Esophagus mucosa (tissue), 1 donor: Measurements from ENCODE around the gene BORCS5. TPM values are rescaled to one million over a fixed set of nuclear protein-coding genes. Genes with fewer than 3 reads are reported as not detected.
"Not testable (repeated sequence)": the region's sequence is repeated elsewhere in the genome, so short reads cannot be mapped to it uniquely, and the experiment has no call there.

Experiments
- ATAC-seq: fragments of 200-7000 bp; cut with Tn5 transposase; one replicate; pipeline ENCODE4 v1.9.1; 2020
- total RNA-seq: library from RNA; stranded (reverse); gene quantifications from one replicate; pipeline ENCODE4 v1.2.4, GENCODE V29; 2023
- donor health status: DM: yes; HTN: yes; CAD: no.

Gene BORCS5
- total RNA-seq, 1 donor from 2014 or later = 17.9 TPM

DNA sequence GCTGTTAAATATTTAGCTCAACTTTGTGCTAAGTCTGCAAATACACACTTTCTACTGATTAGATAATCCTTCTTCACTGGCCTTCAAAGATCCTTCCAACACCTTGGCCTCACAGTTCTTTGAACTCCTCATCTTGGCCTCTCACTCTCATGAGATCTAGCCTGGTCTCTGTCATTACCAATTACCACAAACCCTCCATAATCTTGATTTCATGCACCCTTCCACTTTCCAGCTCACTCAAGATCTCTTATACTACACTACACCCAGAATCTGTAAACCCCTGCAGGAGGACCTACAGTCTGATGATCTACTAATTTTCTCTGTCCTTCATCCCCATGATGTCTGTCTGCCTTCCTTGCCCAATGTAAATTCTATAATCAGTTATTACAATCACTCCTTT lies 134.7 kb downstream of the BORCS5 start:
- no peak for ATAC-seq

DNA sequence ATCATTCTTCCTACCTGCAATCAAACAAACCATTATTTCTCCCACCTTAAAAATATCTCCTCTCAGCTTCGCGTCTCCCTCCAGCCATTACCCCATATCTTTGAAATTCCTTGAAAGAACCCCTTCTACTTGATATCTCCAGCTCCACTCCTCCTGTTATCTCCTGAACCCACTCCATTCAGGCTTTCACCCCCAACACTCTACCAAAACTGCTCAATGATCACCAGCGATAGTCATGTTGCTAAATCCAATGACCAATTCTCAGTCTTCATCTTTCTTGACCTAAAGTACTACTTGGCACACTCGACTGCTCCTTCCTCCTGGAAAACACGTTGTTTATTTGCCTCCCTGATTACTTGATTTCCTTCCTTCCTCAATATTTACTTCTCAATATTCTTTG lies 135.7 kb downstream of the BORCS5 start:
- ATAC-seq = no peak

DNA sequence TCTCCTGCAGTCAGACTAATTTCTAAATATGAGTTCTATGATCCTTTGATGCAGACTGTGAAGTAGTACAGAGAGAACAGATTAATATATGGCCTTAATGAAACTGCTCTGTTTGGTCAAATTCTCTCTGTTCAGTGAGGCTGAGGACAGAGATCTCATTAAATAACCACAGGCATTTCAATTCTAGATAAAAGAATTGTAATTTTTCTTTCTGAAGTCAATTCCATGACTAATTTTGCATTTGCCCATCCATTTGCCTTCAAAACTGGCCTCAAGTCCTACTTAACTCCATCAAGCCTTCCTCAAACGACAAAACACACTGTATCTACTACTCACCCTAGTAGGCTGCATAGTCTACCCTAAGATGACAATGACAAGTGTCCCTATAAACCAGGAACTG lies 138.7 kb downstream of the BORCS5 start:
- ATAC-seq = no peak

DNA sequence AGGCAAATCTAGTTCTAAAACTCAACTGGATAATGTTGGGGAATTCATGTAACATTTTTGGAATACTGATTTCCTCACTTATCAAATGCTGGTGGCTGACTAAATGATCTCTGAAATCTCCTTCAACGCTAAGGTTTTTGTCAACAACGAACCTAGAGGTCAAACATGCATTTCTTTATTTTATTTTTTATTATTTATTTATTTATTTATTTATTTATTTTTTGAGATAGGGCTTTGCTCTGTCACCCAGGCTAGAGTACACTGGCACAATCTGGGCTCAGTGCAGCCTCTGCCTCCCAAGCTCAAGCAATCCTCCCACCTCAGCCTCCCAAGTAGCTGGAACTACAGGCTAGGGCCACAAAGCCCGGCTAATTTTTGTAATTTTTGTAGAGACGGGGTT lies 141.3 kb downstream of the BORCS5 start:
- no peak for ATAC-seq

DNA sequence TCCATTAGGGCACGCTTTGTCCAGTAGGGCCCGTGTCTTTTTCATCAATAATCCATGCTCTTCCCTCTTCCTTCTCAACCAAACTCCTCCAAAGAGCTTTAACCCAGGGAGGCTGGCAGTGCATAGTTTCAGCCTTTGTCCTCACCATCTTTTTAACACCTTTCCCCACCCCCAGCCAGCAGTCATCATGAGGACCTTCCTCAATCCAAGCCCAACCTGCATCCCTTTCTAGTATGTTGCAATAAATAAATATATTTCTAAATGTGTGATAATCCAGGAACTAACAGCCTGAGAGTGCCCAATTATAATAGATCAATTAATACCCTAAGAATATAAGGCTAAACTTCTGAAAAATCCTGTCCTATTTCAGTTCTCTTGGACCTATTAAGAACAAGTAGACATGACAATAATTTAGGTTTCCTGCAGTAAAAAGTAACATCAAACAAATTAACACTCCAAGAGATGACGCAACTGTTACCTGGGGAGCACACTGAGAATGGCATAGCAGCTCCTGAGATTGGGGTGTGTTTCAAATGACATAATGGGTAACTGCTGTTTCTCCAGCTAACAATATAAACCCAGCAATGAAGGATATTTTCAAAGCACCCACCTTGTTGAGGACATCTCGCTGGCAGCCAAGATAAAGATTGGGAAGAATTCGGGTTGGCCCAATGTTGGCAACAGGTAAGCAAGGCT lies 143.2 kb downstream of the BORCS5 start:
- ATAC-seq = no peak

DNA sequence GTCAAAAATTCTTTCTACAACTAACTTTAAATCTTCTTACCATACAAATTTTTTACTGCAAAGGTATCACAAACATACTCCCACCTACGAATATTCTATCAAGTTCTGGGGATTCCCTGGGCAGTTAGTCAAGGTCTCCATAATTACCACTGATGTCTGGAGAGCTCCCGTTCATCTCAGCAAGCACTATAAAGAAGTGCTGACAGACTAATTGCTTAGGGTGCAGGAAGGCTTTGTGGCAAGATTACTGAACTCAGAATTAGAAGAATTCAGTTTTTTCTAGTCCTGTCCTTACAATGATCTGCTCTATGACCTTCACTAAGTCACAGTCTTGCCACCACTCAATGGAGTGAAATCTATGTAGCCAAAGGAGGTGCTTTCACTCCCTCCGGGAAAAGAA lies 144.2 kb downstream of the BORCS5 start:
- no peak for ATAC-seq

DNA sequence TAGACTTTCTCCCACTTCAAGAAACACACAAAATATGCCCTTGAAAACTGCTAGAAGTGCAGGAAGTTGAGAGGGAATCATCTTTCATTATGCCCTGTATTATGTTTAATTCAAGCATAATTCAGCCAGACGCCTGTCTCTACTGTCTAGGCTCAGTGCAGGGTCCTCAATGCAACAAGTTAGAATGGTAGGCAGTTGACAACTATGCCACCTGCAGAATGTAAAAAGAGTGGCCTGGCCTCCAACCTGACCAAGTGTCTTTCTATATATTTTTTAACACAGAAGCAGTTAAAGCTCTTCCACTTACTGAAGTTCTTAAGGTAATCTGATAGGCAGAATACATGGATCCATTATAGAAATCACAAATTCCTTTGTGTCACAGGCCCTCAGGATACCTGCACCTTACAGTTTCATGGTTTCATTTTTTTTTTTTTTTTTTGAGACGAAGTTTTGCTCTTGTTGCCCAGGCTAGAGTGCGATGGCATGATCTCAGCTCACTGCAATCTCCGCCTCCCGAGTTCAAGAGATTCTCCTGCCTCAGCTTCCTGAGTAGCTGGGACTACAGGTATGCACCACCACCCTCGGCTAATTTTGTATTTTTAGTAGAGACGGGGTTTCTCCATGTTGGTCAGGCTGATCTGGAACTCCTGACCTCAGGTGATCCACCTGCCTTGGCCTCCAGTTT lies 145.4 kb downstream of the BORCS5 start:
- ATAC-seq = not testable (repeated sequence)

DNA sequence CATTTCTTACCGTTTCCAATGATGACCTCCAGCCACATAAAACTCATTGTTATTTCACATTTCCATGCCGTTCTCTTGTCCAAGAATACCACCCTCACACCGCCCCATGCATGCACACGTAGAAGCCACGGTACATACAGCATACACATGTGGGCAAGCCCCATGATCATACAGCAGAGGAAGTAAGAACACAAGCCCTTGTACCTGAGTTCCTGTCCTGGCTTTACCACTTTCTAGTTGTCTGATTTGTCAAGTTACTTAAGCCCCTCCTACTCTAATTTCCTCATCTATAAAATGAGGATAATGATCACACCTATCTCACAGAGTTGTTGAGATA lies 145.9 kb downstream of the BORCS5 start:
- ATAC-seq = no peak

DNA sequence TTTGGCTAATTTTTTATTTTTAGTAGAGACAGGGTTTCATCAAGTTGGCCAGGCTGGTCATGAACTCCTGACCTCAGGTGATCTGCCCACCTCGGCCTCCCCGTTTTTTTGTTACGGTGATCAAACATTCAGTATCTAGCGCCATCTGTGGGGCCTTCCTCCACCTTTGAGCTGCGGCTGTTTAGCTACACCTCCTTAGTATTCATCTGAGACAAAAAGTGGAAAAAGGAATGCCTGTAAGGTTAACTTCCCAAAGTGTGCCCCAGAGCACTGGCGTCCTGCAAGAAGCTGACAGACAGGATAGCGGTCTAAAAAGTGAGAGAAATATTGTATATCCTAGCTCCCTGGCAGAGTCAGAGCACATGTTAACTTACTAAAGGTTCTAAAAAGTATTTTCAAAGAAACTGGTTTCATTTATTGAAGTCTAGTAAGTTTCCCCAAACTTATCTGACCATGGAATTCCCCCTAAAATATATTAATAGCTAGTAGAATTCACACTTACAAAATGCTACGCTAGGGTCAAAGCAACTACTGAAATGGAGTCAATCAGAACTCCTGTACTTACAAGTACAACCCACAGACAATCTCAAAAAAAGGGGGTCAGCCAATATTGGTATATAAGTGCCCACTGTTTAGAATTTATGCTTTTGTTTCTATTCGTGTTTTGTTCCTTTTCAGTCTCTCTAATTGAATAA lies 146.7 kb downstream of the BORCS5 start:
- no peak for ATAC-seq

DNA sequence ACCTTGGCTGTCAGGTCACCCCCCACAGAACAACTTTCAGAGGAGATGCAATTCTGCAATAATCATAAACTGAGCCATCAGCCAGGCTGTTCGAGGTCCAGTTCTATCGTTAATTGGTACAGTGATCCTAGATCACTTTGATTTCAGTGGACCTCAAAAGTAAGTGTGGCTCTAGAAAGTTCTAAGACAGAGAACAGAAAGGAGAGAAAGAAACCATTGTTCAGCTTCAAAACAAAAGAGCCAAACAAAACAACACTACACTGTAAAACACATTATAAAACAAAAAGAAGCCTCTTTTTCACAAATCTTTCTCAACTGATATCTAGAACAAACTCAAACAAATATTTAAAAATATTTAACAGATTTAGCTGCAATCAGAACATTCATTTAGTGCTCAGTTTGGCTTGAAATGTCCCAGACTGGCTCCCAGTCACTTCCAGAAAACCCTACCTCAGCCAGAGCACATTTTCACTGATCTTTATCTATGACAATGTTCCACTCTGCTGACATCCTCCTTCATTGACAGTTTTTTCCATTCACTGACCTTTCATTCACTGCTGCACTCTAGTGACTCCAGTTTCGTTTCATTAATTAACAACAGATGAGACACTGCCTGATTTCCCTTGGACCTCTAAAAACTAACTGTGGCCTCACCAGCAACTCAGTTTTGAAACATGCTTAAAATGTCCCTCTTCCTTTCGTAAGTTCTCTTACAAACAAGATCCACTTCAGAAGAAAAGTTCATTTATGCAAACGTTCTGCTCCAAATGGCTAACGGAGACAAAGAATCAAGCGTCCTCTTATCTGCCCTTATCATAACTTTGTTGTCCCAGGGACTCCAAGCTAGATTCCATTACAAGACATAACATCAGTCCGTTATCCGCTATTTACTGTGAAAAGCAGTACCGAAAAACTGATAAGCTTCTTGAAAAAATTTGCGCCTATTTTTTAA lies 148.9 kb downstream of the BORCS5 start:
- peak; percentile 41 for ATAC-seq

DNA sequence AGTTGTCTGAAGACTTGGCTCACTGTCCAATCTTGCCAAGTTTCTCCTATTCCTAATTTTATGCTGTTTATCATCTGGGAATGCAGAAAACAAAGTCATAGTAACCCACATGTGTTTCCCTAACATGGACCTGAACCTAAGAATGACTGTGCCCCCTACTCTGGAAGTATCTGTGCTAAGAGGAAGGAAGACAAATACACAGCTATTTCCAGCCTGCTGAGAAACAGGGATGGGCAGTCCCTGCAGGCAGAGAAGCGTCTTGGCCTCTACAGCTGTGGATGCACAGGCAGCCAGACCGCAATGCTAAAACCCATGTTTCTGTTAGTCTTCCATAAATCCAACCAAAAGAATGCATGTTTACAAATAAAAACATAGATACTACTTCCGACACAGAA lies 149.6 kb downstream of the BORCS5 start:
- ATAC-seq = no peak

DNA sequence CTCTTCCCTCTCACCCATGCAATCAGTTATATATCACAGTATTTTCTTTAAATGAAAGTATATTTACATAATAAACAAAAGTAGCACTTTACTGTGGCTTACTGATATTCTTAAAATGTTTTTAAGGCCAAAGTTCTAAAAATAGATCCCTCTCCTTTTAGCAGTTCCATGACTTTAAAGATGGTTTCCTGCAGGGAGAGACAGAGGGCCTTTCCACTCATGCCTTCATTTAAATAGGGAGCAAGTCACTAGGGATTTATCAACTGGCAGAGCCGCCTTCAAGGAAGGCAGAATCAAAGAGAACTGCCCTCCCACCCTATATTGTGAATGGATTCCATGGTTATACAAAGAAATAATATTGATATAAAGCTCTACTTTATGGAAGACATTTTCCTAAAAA lies 150.2 kb downstream of the BORCS5 start:
- no peak for ATAC-seq

DNA sequence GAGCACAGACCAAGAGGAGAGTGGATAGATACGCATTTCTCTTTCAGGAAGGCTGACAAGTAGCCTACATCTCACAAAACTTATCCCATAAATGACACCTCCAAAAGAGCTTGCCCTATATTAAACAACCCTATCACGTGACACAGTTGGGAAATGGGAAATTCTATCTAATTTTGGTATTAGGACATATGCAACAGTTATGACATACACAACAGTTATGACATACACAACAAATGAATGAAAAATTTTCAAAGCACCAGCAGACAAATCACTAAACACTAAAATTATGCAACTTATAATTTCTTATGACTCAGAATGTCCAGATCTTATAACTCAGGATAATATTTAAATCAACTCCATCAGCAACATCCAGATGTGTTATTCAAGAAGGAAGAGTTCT lies 151.7 kb downstream of the BORCS5 start:
- no peak for ATAC-seq

DNA sequence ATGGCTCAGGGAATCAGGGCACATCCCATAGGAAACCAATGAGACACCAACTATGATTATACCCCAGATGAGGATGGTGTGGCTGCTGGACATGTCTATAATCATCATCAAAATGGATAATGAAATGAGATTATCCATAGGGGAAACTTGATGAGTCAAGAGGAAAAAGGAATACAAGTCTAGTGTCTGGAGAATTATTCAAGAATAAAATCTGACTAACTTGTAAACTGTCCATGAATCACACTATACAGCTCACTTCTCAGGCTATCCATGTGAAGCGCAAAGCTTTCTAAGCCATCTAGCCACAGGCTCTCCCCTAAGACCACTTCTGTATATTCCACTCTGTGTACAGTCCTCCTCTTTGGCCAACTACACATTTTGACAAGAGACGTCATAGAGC lies 153.3 kb downstream of the BORCS5 start:
- ATAC-seq = peak; percentile 70

DNA sequence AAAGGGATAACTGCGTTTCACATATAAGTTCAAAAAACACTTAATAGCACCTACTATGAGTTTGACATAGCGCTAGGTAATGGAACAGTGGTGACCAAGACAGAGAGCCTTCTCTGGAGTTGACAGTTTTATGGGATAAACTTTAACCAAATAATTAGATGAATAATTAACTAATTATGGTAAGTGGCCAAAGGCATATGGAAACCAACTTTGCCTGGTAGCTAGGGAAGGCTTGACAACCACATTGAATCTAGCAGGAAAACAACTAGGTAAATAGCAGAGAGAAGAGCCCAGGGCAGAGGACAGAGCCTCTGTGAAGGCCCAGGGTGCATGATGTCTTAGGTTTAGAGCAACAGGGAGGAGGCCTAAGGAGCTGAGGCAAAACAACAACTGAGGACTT lies 153.7 kb downstream of the BORCS5 start:
- no peak for ATAC-seq

DNA sequence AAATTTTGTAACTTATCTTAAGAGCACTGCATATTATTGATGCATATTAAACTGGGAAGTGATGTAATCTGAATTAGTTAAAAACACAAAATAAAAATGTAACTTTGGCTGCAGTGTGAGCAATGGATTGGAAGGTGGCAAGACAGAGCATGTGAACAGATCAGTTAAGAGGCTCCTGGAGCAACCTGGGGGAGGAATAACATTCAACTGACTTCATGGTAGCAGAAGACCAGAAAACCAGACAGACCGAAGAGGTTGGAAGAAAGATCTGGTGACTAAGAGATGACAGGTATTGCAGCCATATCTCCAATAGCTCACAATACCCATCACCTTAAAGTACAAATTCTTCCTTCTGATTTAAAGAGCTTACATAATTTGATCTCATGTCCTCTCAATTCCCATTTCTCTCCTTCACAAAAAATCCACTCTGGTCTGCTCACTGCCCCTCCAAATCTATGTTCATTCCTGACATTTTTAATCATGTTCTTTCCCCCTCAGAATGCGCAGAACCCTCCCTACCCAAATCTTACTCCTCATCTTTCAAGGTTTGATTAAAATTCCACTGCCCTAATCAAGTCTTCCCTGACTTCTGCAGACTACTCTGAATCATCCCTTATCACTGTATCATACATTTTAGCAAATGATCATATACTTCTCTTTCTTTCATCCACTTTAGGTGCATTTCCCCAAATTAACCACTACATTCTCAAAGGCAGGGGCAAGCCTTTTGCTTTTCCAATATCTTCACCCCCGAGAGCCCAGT lies 154.3 kb downstream of the BORCS5 start:
- ATAC-seq = no peak

DNA sequence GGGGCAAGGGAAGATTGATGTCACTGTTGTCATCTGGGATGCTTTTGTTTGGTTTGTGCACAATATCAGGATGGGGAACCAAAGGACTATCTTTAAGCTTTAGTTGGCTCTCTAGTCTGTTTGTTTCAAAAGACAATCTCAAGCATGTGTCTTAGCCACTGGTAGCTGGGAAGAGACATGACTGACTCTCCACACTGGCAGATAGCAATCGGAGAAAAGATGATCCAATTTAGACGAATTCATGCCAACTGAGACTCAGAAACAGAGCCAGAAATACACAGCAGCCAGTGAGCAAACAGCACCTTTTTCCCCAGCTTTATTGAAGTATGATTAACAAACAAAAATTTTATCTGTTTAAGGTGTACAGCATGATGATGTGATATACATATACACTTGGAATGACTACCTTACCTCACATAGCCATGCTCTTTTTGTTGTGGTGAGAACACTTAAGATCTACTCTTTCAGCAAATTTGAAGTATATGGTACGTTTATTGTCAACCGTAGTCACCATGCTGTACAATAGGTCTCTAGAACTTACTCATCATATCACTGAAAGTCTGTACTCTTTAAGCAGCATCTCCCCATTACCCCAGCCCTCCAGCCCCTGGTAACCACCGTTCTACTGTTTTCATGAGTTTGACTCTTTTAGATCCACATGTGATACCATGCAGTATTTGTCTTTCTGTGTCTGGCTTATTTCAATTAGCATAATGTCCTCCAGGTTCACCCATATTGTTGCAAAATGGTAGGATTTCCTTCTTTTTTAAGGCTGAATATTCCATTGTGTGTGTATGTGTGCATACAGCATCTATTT lies 155.2 kb downstream of the BORCS5 start:
- no peak for ATAC-seq

DNA sequence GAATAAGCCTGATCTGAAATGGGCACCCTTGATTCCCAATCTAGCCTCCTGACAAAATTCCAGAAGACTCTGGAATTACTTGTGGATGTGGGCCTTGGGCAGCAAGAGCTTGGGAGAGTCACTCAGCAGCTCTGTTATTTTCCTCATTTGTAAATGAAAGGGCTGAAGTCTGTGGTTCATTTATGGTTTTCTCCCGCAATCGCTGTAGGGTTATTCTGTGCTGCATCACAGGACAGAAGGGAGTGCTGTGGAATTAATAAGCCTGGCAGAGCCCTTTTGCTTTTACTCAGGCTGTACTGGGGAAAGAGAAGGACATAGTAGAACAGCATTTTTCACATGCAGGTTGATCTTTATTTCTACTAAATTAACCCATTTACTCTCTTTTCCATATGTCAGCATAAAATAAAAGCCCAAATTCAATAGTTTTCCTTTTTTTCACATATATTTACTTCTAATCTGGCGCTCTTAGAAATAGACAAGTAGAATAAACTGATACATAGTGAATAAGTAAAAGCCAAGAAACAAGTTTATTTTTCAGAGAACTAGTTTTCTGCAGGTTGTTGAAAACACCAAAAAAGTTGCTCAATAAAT lies 156.6 kb downstream of the BORCS5 start:
- ATAC-seq = no peak

DNA sequence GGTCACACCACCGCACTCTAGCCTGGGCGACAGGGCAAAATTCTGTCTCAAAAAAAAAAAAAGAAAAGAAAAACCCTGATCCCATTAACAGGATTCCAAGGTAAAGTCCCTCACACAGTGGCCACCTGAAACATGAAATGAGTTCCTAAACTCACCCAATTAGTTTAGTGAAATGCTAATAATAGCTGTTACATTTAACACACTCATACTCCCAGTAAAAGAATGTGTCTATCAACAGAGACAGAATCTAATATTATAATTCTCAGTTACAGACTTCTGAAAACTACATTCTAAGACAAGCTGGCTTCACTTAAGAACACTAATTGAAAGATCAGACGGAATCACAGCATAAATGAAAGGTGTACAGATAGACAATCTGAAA lies 161.6 kb downstream of the BORCS5 start:
- ATAC-seq = no peak

DNA sequence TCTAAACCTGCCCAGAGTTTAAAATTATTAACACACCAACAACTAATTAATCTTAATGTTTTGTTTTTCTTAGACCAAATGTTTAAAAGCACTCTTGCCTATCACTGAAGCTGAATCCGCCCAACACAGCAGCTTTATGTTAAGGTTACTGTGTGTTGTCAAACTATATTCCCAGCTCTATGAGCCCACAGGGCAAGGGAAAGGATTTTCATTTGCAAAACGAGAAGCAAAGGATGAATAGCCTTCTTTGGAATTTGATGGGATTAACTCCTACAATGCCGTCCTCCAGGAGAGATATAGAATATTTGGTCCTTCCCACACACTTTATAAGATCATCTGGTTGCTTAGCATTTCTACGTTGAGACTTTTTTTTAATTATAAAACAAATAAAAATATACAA lies 162.0 kb downstream of the BORCS5 start:
- ATAC-seq = no peak
